Pancreas (tissue), 10 donors: ENCODE data around the gene PYGM. TPM values are rescaled to one million over a fixed set of nuclear protein-coding genes. Genes with fewer than 3 reads are reported as not detected.

Experiments
- ATAC-seq, 4 donors: fragments of 200-7000 bp; cut with Tn5 transposase; one replicate each; pipeline versions ENCODE4 v1.8.0 to v1.9.1; 2020; ENCODE audit warnings: mild to moderate bottlenecking in 4 of 4, moderate library complexity in 4 of 4
- DNase-seq, 6 donors: peaks; one replicate each; pipeline ENCODE4 v3.0.0-alpha.2; 2020
- FAIRE-seq: peaks from 2 replicates; lab custom pipeline; 2012; peaks lifted over from hg19 to GRCh38; lab: Jason Lieb, UNC
- H3K27ac ChIP-seq, 4 donors: fragments of 200-600 bp; sonication (generic); 1 replicate in 3 of 4; 2 replicates in 1 of 4; pipeline versions ENCODE4 v1.5.0 to v1.8.0; 2020
- H3K27me3 ChIP-seq, 4 donors: fragments of 200-600 bp; one replicate each; pipeline ENCODE4 v1.8.0; 2021
- H3K36me3 ChIP-seq, 3 donors: fragments of 200-600 bp; sonication (generic) in 1 of 3; one replicate each; pipeline versions ENCODE4 v1.5.0 to v1.8.0; 2020 to 2021
- H3K4me1 ChIP-seq, 3 donors: fragments of 200-600 bp; one replicate each; pipeline ENCODE4 v1.8.0; 2021
- H3K4me3 ChIP-seq, 4 donors: fragments of 200-600 bp; sonication (generic) in 2 of 4; one replicate each; pipeline versions ENCODE4 v1.5.0 to v1.8.0; 2020 to 2021
- H3K9me3 ChIP-seq, 4 donors: fragments of 200-600 bp; one replicate each; pipeline ENCODE4 v1.8.0; 2021
- CTCF ChIP-seq, 4 donors: fragments of 200-600 bp; sonication (generic) in 3 of 4; IDR thresholded peaks; one replicate each; pipeline versions ENCODE4 v1.5.0 to v1.8.0; 2021; ENCODE audit warnings: antibody characterized with exemption in 4 of 4
- WGBS, 2 donors: extraction: QIAGEN DNeasy Blood & Tissue Kit; methylation state at CpG; one replicate each; pipeline ENCODE4 v1.1.7; 2013; 5-methylcytosine and 5-hydroxymethylcytosine counted together
- intact Hi-C, 3 donors: fragments of 100-400 bp; cut with DNase I; formaldehyde crosslinking; loops; one replicate each; pipeline versions ENCODE4 v1.11.1 to v1.14.2; 2022
- polyA plus RNA-seq, 2 donors: library from polyadenylated mRNA; stranded (reverse); fragments of 200-250 nt; gene quantifications; one replicate each; pipeline ENCODE4 v1.2.3, GENCODE V29; 2013
- total RNA-seq, 6 donors: library from RNA; stranded (reverse); fragmentation: NEBNext Ultra II Directional in 4 of 6; extraction: Animal tissue kit (Norgen Biotek cat#: 25700) in 4 of 6; gene quantifications; one replicate each; pipeline versions ENCODE4 v1.2.1 to v1.2.4, GENCODE V29; 2021 to 2023
- donor health status: healthy with polysubstance abuse.
- donor health status: DM: no; HTN: no; CAD: no; lungs with moderate emphysema.
- donor health status: DM: no; HTN: no; CAD: no.
- donor health status: control.
- donor health status: control.
- donor health status: Bipolar disorder and iron deficiency.
- donor health status: DM: yes; HTN: yes; CAD: no.
- donor health status: DM: no; HTN: no; CAD: no.
- donor health status: DM: no; HTN: no; CAD: no.
- donor health status: DM: yes; HTN: yes; CAD: no.

PYGM gene
- total and polyA plus RNA-seq, 8 donors: 0.19 to 1.3 (median 0.47) TPM

- ATAC-seq (no peak), FAIRE-seq (no peak), DNase-seq (no peak)
- intact Hi-C loops: no loop called here
- Histone ChIP-seq H3K4me3 (no peak overlapping the region), H3K36me3 (no peaks in the 10 kb centered on the region), H3K9me3 (no peaks in the 10 kb centered on the region), H3K27ac (no peak overlapping the region), H3K4me1 (no peaks in the 10 kb centered on the region), H3K27me3 (no peaks in the 10 kb centered on the region)
- no peak for TF ChIP-seq CTCF (IDR thresholded peaks at IDR 0.05)
- WGBS, 2 donors: 59 to 60% methylated on average over 7 of the region's 7 CpGs
These were observed 34.8 kb downstream of the PYGM start for GRCh38 chr11:64724863-64725532.

- FAIRE-seq (no peak), ATAC-seq (no peak), DNase-seq (peak in 2 of 6 donors; percentile 34 to 50)
- no peak for TF ChIP-seq CTCF (IDR thresholded peaks at IDR 0.05)
- Histone ChIP-seq H3K27me3 (no peaks in the 10 kb centered on the region), H3K4me1 (no peaks in the 10 kb centered on the region), H3K9me3 (no peaks in the 10 kb centered on the region), H3K36me3 (no peaks in the 10 kb centered on the region), H3K4me3 (no peak overlapping the region), H3K27ac (no peak overlapping the region)
- intact Hi-C loops: no loop called here
- 47 to 51% methylated on average over 9 of the region's 9 CpGs for WGBS, 2 donors
These were observed 35.6 kb downstream of the PYGM start for GRCh38 chr11:64723907-64724862.

GRCh38 chr11:64723117-64723906, 36.5 kb downstream of the PYGM start, which contains the start of gene NRXN2:
Gene NRXN2 (minus strand): TSS chr11:64723197. CDS start chr11:64713699, 9,498 bp downstream.
- no peaks in the 10 kb centered on the region for H3K9me3 ChIP-seq
- WGBS, 2 donors: 2% methylated on average over 49 to 66 of the region's 66 CpGs
- H3K4me3 ChIP-seq: peak within 1 kb of the TSS; percentile 47 to 83 (median 70)
- no peaks in the 10 kb centered on the region for H3K27me3 ChIP-seq
- H3K36me3 ChIP-seq: no peaks in the 10 kb centered on the region
- ATAC-seq (peak; percentile 98 to 99 (median 99)), DNase-seq (peak; percentile 71 to 93 (median 83)), FAIRE-seq (no peak)
- intact Hi-C loops: no loop called here
- peak; percentile 92 to 94 (median 92) for TF ChIP-seq CTCF (IDR thresholded peaks at IDR 0.05)
- H3K27ac ChIP-seq: no peak within 1 kb of the TSS
- no peaks in the 10 kb centered on the region for H3K4me1 ChIP-seq

DNA sequence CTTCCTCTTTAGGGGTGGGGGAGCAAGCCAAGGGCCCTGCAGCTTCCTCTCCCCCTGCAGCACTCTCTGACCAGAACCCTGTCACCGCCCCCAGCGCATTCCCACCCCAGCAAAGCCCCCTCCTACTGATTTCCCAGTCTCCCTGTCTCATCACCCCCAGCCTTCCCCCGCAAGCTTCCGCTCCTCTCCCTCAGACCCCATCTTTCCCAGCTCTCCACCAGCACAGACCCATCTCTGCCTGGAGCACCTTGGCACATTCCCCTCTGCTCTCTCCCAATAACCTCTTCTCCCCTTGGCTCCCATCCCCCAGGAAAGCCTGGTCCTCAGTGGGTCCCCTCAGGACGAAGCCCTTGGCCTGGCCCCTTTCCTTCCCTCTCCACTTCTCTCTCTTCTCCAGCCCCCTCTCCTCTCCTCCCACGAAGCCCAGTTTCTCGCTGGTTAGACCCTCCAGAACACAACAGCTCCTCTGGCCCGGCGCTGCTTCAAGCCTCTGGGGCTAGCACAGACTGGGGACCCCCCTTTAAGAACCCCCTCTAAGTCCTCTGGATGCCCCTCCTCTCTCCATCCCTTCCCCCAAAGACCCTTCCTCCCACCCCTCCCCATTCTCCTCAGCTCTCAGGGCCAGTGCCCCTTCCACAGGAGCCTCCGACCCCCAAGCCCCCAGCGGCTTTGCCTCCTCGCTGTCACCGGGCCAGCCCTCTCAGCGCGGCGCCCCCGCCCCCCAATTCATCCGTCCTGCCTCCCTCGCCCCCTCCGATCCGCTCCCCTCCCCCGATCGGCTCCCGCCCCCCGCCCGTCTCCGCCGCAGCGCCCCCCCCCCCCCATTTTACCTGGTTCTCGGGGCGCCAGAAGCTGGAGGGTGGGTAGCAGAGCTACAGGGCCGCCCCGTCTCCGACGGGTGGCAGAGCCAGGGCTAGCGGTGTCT, 37.4 kb downstream of the PYGM start:
- TF ChIP-seq CTCF (IDR thresholded peaks at IDR 0.05): no peak
- Histone ChIP-seq H3K27me3 (no peaks in the 10 kb centered on the region), H3K9me3 (no peaks in the 10 kb centered on the region), H3K4me3 (no peak overlapping the region), H3K27ac (no peak overlapping the region), H3K36me3 (no peaks in the 10 kb centered on the region), H3K4me1 (no peaks in the 10 kb centered on the region)
- WGBS, 2 donors: 10 to 17% methylated on average over 18 to 33 of the region's 36 CpGs
- no peak for FAIRE-seq
- no peak for ATAC-seq
- intact Hi-C loops: no loop called here
- peak in 2 of 6 donors; percentile 46 to 62 for DNase-seq
